BE2C (cell line): Measurements from ENCODE around the gene PLOD1.

ENCODE experiments used
- DNase-seq: peaks from one replicate; pipeline ENCODE4 v3.0.0-alpha.2; 2020
- H3K27me3 ChIP-seq: fragments of 250-450 bp; sonication (Bioruptor Pico); 2 replicates; pipeline ENCODE4 v1.5.1; 2020; ENCODE audit warnings: mild to moderate bottlenecking
- H3K36me3 ChIP-seq: fragments of 250-450 bp; sonication (Bioruptor Pico); 2 replicates; pipeline ENCODE4 v1.5.1; 2020; ENCODE audit warnings: mild to moderate bottlenecking
- H3K4me1 ChIP-seq: fragments of 250-450 bp; sonication (Bioruptor Pico); 2 replicates; pipeline ENCODE4 v1.5.1; 2020
- H3K4me3 ChIP-seq: 2 replicates; pipeline ENCODE4 v1.5.1; 2011; ENCODE audit warnings: low read depth, low read length
- H3K9me3 ChIP-seq: fragments of 250-450 bp; sonication (Bioruptor Pico); 2 replicates; pipeline ENCODE4 v1.5.1; 2020
- TF ChIP-seq, protein P1 (sequence below): IDR thresholded peaks from 2 replicates; pipeline ENCODE4 v1.5.1; 2012; ENCODE audit warnings: mild to moderate bottlenecking, low read depth, low read length

The PLOD1 gene

DNA sequence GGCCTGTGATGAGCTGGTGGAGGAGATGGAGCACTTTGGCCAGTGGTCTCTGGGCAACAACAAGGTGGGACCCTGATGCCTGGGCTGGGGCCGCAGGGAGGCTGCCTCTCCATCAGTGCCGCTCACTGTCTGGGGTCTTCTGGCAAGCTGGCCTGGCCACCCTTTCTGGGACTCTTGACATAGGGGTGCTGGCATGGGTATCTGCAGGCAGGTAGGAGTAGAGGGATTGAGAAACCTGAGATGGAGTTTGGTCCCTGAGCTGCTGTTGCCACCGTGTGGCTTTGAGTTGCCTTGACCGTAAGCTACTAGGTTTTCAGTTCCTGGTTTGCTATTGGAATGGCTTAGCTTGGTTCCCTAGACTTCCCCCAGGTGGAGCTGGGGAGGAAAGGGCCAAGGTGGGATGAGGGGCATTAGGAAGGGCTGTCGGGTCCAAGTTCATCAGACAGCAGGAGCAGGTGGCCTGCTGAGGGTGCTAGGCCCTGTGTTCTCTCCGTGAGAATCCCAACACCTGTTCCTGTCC lies 32.6 kb downstream of the PLOD1 start:
- Histone ChIP-seq H3K4me1 (no peaks in the 10 kb centered on the region), H3K36me3 (peaks cover 4% of the 10 kb centered on the region; the same call in 1 of the 2 replicates)
- TF ChIP-seq, protein P1, sequence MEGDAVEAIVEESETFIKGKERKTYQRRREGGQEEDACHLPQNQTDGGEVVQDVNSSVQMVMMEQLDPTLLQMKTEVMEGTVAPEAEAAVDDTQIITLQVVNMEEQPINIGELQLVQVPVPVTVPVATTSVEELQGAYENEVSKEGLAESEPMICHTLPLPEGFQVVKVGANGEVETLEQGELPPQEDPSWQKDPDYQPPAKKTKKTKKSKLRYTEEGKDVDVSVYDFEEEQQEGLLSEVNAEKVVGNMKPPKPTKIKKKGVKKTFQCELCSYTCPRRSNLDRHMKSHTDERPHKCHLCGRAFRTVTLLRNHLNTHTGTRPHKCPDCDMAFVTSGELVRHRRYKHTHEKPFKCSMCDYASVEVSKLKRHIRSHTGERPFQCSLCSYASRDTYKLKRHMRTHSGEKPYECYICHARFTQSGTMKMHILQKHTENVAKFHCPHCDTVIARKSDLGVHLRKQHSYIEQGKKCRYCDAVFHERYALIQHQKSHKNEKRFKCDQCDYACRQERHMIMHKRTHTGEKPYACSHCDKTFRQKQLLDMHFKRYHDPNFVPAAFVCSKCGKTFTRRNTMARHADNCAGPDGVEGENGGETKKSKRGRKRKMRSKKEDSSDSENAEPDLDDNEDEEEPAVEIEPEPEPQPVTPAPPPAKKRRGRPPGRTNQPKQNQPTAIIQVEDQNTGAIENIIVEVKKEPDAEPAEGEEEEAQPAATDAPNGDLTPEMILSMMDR, result peak; percentile 74

GRCh38 chr1:11970441-11971185 lies 36.1 kb downstream of the PLOD1 start:
- peaks cover 3% of the 10 kb centered on the region for H3K36me3 ChIP-seq
- no peak for DNase-seq
- no peaks in the 10 kb centered on the region for H3K4me1 ChIP-seq
- H3K9me3 ChIP-seq, result no peaks in the 10 kb centered on the region
- TF ChIP-seq, protein P1, result no peak
- no peaks in the 10 kb centered on the region for H3K27me3 ChIP-seq
- no peak overlapping the region for H3K4me3 ChIP-seq

More for the DNA sequence above, 32.6 kb downstream of the PLOD1 start:
- H3K9me3 ChIP-seq, result no peaks in the 10 kb centered on the region
- no peak overlapping the region for H3K4me3 ChIP-seq
- no peaks in the 10 kb centered on the region for H3K27me3 ChIP-seq
- DNase-seq, result peak; percentile 54

DNA sequence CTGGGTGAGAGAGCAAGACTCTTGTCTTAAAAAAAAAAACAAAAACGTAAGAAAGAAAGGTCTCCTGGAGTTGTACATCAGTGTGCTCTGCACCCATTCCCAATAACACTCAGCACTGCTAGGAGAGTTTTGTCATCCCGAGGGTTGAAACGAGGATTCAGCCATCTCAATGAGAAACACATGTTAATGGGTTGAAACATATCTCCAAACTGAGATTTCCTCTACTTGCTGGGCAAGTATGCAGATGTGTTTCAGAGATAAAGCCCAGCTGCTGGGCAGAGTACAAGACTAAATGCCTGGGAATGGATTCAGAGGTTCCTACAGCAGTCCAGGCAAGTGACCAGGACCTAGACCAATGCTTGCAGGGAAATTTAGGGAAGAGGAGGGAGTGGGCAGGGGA lies 43.1 kb downstream of the PLOD1 start:
- no peak for DNase-seq
- H3K27me3 ChIP-seq, result no peaks in the 10 kb centered on the region
- TF ChIP-seq, protein P1, result no peak
- H3K4me1 ChIP-seq, result peaks cover 4% of the 10 kb centered on the region; the same call in 1 of the 2 replicates
- no peaks in the 10 kb centered on the region for H3K9me3 ChIP-seq
- peaks cover 6% of the 10 kb centered on the region for H3K36me3 ChIP-seq
- no peak overlapping the region for H3K4me3 ChIP-seq

DNA sequence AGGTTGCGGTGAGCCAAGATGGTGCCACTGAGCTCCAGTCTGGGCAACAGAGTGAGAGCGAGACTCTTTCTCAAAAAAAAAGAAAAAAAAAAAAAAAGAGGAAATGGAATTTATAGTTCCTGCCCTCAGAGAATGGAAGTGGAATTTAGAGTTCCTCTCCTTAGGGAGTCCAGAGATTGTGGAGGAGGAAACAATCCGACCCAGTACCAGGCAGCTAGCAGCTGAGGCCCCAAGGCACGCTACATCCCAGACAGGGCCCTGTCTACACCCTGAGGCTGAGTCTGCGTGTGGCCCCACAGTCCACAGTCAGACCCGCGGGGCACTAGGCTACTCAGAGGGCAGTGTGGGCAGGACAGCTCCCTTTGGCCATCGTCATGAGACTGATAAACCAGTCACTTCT lies 43.8 kb downstream of the PLOD1 start:
- H3K4me1 ChIP-seq, result peaks cover 4% of the 10 kb centered on the region; the same call in 1 of the 2 replicates
- H3K27me3 ChIP-seq, result no peaks in the 10 kb centered on the region
- TF ChIP-seq, protein P1, result no peak
- no peak overlapping the region for H3K4me3 ChIP-seq
- DNase-seq, result no peak
- H3K36me3 ChIP-seq, result peaks cover 7% of the 10 kb centered on the region
- no peaks in the 10 kb centered on the region for H3K9me3 ChIP-seq

DNA sequence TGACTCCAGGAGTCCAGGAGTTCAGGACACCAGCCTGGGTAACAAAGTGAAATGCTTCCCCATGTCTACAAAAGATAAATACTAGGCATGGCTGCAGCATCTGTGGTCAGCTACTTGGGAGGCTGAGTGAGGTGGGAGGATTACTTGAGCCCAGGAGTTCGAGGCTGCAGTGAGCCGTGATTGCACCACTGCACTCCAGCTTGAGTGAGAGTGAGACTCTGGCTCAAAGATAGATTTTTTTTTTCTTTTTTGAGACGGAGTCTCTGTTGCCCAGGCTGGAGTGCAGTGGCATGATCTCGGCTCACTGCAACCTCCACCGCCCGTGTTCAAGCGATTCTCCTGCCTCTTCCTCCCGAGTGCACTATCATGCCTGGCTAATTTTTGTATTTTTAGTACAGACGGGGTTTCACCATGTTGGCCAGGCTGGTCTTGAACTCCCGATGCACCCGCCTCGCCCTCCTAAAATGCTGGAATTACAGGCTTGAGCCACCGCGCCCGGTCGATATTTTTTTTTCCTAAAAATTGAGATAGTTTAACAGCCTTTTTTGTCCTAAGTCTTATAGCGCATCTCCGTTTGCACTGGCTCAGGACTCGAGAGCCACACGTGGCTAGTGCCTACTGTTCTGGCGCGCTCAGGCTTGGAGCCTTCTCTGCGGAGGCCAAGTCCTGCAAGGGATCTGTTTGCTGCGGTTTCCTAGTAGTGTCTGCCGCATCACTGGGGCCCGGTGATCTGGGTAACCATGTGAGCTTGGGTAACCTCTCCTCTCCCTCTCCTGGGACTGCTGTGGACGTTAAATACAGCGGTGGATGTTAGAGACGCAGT lies 44.7 kb downstream of the PLOD1 start:
- peaks cover 9% of the 10 kb centered on the region for H3K36me3 ChIP-seq
- H3K4me3 ChIP-seq, result peak overlapping the region; percentile 38
- no peaks in the 10 kb centered on the region for H3K27me3 ChIP-seq
- DNase-seq, result no peak
- no peaks in the 10 kb centered on the region for H3K9me3 ChIP-seq
- TF ChIP-seq, protein P1, result no peak
- peaks cover 4% of the 10 kb centered on the region; the same call in 1 of the 2 replicates for H3K4me1 ChIP-seq
